ENCODE measurements around the gene MFRP. TPM values are rescaled to one million over a fixed set of nuclear protein-coding genes. Genes with fewer than 3 reads are reported as not detected.
A peak's percentile ranks its signal among the peaks of the same experiment; 100 is the strongest.

MFRP gene
- total RNA-seq, 1 donor from 2014 or later: not detected

DNA sequence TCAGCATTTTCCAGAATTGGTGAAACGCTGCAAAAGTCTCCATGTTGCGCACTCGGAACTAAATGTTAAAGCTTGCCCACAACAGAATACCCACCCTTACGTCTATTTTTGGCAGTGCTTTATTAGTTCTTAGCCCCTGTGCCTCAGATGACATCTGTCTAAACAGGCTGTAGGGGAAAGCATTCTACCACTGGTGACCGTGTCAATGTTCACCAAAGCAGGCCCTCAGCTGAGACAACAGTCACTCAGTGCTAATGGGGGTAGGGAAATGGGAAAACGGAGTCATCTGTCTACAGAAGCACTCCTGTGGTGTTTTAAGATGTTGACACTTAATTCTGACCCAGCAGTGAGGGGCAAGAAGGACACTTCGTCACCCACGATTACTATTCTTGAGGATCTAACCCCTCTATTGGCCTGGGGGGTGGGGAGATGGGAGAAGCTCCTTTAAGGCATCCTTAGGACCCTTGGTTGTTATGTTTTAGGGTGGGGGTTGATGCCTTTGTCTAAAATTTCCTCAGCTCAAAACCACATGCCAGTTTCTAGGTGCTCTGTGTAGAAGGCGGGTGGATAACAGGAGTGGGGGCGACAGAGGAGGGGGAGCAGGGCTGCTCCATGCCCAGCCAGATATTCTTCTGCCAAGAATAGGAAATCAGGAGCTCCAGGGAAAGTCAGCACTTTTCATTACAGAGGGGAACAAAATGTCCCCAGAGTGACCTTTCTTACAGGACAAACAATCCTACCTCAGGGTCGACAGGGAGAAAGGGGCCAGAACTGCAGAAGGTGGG, 15.6 kb upstream of the MFRP start:
- TF ChIP-seq, protein P1, sequence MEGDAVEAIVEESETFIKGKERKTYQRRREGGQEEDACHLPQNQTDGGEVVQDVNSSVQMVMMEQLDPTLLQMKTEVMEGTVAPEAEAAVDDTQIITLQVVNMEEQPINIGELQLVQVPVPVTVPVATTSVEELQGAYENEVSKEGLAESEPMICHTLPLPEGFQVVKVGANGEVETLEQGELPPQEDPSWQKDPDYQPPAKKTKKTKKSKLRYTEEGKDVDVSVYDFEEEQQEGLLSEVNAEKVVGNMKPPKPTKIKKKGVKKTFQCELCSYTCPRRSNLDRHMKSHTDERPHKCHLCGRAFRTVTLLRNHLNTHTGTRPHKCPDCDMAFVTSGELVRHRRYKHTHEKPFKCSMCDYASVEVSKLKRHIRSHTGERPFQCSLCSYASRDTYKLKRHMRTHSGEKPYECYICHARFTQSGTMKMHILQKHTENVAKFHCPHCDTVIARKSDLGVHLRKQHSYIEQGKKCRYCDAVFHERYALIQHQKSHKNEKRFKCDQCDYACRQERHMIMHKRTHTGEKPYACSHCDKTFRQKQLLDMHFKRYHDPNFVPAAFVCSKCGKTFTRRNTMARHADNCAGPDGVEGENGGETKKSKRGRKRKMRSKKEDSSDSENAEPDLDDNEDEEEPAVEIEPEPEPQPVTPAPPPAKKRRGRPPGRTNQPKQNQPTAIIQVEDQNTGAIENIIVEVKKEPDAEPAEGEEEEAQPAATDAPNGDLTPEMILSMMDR (conservative IDR thresholded peaks at IDR 0.05): no peak
- Mint-ChIP-seq H3K36me3 (ENCODE audit: low read depth) (no peaks in the 10 kb centered on the region), H3K27me3 (ENCODE audit: low read depth) (peaks cover 48% of the 10 kb centered on the region), H3K4me3 (peak overlapping the region; percentile 63), H3K27ac (ENCODE audit: unreplicated experiment) (no peak overlapping the region), H3K4me1 (peaks cover 31% of the 10 kb centered on the region), H3K9me3 (no peaks in the 10 kb centered on the region)
- no peak for DNase-seq (ENCODE audit: low read depth, low spot score)

GRCh38 chr11:119361056-119361787, 14.7 kb upstream of the MFRP start:
- DNase-seq (ENCODE audit: low read depth, low spot score): no peak
- Mint-ChIP-seq H3K27ac (ENCODE audit: unreplicated experiment) (no peak overlapping the region), H3K36me3 (ENCODE audit: low read depth) (no peaks in the 10 kb centered on the region), H3K4me1 (peaks cover 37% of the 10 kb centered on the region), H3K27me3 (ENCODE audit: low read depth) (peaks cover 46% of the 10 kb centered on the region), H3K9me3 (no peaks in the 10 kb centered on the region), H3K4me3 (peak overlapping the region; percentile 63)
- TF ChIP-seq, protein P1 (conservative IDR thresholded peaks at IDR 0.05): no peak

DNA sequence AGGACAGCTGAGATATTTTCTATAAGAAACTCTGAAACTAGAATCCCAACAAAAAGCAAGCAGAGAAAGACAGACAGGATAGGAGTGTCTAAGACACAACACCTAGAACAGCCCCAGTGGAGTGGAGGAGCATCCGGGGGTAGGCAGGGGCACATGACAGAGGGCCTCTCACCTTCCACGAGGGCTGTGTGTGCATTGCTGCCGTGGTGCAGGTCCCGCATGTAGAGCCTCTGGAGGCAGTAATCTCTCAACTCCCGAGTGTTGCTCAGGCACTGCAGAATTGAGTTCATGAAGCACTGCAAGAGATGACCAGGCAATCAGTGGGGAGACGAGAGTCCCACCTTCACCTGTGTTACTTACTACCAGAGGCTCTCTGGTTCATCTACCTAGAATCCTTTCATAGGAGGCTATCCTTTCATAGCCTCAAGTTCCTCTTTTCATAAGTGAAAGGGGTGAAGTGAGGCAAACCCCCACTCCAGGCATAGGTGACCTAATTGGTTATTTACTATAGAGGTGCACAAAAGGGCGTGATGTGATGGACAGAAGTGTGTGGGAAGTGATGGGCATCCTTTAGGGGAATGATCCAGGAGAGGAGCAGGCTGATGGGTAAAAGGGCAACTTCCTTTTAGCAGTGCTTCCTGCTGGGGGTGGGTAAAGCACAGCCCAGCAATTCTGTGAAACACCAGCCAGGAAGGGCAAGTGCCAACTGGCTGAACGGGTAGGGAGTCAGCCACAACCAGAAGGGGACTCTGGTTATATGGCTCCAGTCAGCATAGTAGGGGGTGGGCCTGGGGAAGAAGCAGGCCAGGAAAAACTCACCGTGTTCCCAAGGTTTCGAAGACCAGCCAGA, 13.1 kb upstream of the MFRP start:
- H3K27ac Mint-ChIP-seq (ENCODE audit: unreplicated experiment): no peak overlapping the region
- H3K9me3 Mint-ChIP-seq: no peaks in the 10 kb centered on the region
- TF ChIP-seq, protein P1 (conservative IDR thresholded peaks at IDR 0.05): no peak
- H3K4me1 Mint-ChIP-seq: peaks cover 41% of the 10 kb centered on the region
- DNase-seq (ENCODE audit: low read depth, low spot score): no peak
- H3K36me3 Mint-ChIP-seq (ENCODE audit: low read depth): no peaks in the 10 kb centered on the region
- H3K4me3 Mint-ChIP-seq: peak overlapping the region; percentile 27
- peaks cover 34% of the 10 kb centered on the region for H3K27me3 Mint-ChIP-seq (ENCODE audit: low read depth)

DNA sequence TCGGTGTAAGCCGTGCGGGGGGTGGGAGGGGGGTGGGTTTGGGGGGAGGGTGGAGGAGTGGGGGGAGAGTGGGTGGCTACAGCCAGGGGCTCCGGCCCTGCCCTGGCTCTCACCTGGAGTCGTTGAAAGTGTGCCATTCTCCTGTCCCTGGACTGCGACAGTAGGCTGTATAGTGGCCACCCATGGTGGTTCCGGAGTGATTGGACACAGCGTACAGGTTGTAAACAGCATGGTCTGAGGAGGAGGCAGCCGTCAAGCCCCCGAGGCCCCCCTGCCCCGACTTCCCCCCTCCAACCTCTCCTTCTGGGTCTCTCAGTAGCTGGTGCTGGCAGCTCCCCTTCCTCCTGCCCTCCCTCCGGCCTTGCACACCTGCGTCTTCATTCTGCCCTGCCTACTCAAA, 10.6 kb upstream of the MFRP start:
- H3K4me1 Mint-ChIP-seq: peaks cover 46% of the 10 kb centered on the region
- no peak overlapping the region for H3K27ac Mint-ChIP-seq (ENCODE audit: unreplicated experiment)
- H3K36me3 Mint-ChIP-seq (ENCODE audit: low read depth): no peaks in the 10 kb centered on the region
- no peak for DNase-seq (ENCODE audit: low read depth, low spot score)
- no peaks in the 10 kb centered on the region for H3K9me3 Mint-ChIP-seq
- TF ChIP-seq, protein P1 (conservative IDR thresholded peaks at IDR 0.05): no peak
- H3K27me3 Mint-ChIP-seq (ENCODE audit: low read depth): peaks cover 19% of the 10 kb centered on the region
- H3K4me3 Mint-ChIP-seq: peak overlapping the region; percentile 73

- peaks cover 42% of the 10 kb centered on the region for H3K4me1 Mint-ChIP-seq
- DNase-seq (ENCODE audit: low read depth, low spot score): peak; percentile 85
- peaks cover 15% of the 10 kb centered on the region for H3K27me3 Mint-ChIP-seq (ENCODE audit: low read depth)
- TF ChIP-seq, protein P1 (conservative IDR thresholded peaks at IDR 0.05): peak; percentile 99
- H3K4me3 Mint-ChIP-seq: peak overlapping the region; percentile 95
- H3K36me3 Mint-ChIP-seq (ENCODE audit: low read depth): no peaks in the 10 kb centered on the region
- peak overlapping the region; percentile 97 for H3K27ac Mint-ChIP-seq (ENCODE audit: unreplicated experiment)
- H3K9me3 Mint-ChIP-seq: no peaks in the 10 kb centered on the region
Measured at GRCh38 chr11:119356349-119357031, 10.0 kb upstream of the MFRP start.

All from neural crest cell (in vitro differentiated cells).